Esophagus muscularis mucosa (tissue), 4 donors: ENCODE data around the gene RNF144A. TPM values are rescaled to one million over a fixed set of nuclear protein-coding genes. Genes with fewer than 3 reads are reported as not detected.

Experiments used
- DNase-seq: peaks from one replicate; pipeline ENCODE4 v3.0.0-alpha.2; 2017; ENCODE audit errors: extremely low spot score
- H3K27ac ChIP-seq, 4 donors: fragments of 200-600 bp; sonication (generic); replicated peaks in 1 of 4; 1 replicate in 3 of 4; 2 replicates in 1 of 4; pipeline ENCODE4 v1.5.1; 2016 to 2019; ENCODE audit warnings: mild to moderate bottlenecking in 1 of 4
- H3K27me3 ChIP-seq, 4 donors: fragments of 200-600 bp; sonication (generic); one replicate each; pipeline versions ENCODE4 v1.5.1 to v1.6.0; 2016 to 2019
- H3K36me3 ChIP-seq, 4 donors: fragments of 200-600 bp; sonication (generic); one replicate each; pipeline ENCODE4 v1.5.1; 2016 to 2019
- H3K4me1 ChIP-seq, 4 donors: fragments of 200-600 bp; sonication (generic); one replicate each; pipeline ENCODE4 v1.5.1; 2016 to 2019
- H3K4me3 ChIP-seq, 4 donors: fragments of 200-600 bp; sonication (generic); 1 replicate in 2 of 4; 2 replicates in 2 of 4; pipeline ENCODE4 v1.5.1; 2016 to 2019; ENCODE audit warnings: mild to moderate bottlenecking in 4 of 4, moderate library complexity in 1 of 4
- H3K9me3 ChIP-seq, 4 donors: fragments of 200-600 bp; sonication (generic); 1 replicate in 3 of 4; 2 replicates in 1 of 4; pipeline ENCODE4 v1.5.1; 2016 to 2019
- EP300 ChIP-seq: sonication (generic); formaldehyde crosslinking; IDR thresholded peaks from one replicate; pipeline ENCODE4 v1.6.1; 2017; ENCODE audit warnings: antibody characterized with exemption
- POLR2A ChIP-seq: fragments of 450-650 bp; IDR thresholded peaks from one replicate; pipeline ENCODE4 v1.6.1; 2017; ENCODE audit warnings: antibody characterized with exemption, moderate library complexity, mild to moderate bottlenecking, low read depth
- POLR2AphosphoS5 ChIP-seq, 2 donors: sonication (generic); formaldehyde crosslinking; IDR thresholded peaks; one replicate each; pipeline ENCODE4 v1.6.1; 2017; ENCODE audit warnings: antibody characterized with exemption in 2 of 2
- WGBS: methylation state at CpG from one replicate; pipeline ENCODE4 v1.1.5; 2018; 5-methylcytosine and 5-hydroxymethylcytosine counted together
- intact Hi-C: fragments of 100-400 bp; cut with DNase I; formaldehyde crosslinking; loops from one replicate; pipeline ENCODE4 v1.15.1; 2023
- total RNA-seq, 4 donors: library from RNA; depleted of rRNA; stranded (reverse); fragments of >200 nt; gene quantifications; one replicate each; pipeline versions ENCODE4 v1.1.0 to v1.2.1, GENCODE V29; 2016
- TF ChIP-seq, protein P1 (sequence below), 3 experiments: fragments of 200-600 bp in 2 of 3; fragments of 450-650 bp in 1 of 3; sonication (generic) in 2 of 3; IDR thresholded peaks; one replicate each; pipeline ENCODE4 v1.5.1; 2017 to 2019; ENCODE audit warnings: antibody characterized with exemption in 3 of 3, mild to moderate bottlenecking in 2 of 3, moderate library complexity in 1 of 3

RNF144A gene
- total RNA-seq, 4 donors from 2014 or later, result 5.4 to 10.8 (median 8.8) TPM

DNA sequence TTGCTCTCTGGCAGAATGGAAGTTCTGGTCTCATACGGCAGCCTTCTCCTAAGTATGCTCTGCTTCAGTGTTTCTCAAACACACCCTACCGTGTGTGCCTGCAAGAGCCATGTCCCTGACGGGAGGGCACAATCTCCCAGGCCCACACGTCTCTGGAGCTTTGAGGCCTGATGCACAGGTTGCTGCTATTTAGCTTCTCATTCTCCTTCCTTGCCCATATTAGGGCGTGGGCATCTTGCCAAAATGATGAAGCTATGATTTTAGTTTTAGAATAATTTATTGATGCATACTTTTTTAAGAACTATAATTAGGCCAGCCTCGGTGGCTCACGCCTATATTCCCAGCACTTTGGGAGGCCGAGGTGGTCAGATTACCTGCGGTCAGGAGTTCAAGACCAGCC, 107.9 kb downstream of the RNF144A start:
- peaks cover 0 to 39% (median 19%) of the 10 kb centered on the region in 4 donors for H3K36me3 ChIP-seq
- no peak for DNase-seq
- H3K27ac ChIP-seq, result no peak overlapping the region
- TF ChIP-seq POLR2AphosphoS5 (IDR thresholded peaks at IDR 0.05) (no peak), POLR2A (no peak), EP300 (no peak)
- TF ChIP-seq, protein P1, sequence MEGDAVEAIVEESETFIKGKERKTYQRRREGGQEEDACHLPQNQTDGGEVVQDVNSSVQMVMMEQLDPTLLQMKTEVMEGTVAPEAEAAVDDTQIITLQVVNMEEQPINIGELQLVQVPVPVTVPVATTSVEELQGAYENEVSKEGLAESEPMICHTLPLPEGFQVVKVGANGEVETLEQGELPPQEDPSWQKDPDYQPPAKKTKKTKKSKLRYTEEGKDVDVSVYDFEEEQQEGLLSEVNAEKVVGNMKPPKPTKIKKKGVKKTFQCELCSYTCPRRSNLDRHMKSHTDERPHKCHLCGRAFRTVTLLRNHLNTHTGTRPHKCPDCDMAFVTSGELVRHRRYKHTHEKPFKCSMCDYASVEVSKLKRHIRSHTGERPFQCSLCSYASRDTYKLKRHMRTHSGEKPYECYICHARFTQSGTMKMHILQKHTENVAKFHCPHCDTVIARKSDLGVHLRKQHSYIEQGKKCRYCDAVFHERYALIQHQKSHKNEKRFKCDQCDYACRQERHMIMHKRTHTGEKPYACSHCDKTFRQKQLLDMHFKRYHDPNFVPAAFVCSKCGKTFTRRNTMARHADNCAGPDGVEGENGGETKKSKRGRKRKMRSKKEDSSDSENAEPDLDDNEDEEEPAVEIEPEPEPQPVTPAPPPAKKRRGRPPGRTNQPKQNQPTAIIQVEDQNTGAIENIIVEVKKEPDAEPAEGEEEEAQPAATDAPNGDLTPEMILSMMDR (IDR thresholded peaks at IDR 0.05), result no peak
- H3K27me3 ChIP-seq, result no peaks in the 10 kb centered on the region
- peaks cover 13 to 56% (median 40%) of the 10 kb centered on the region in 4 donors for H3K4me1 ChIP-seq
- no peaks in the 10 kb centered on the region for H3K9me3 ChIP-seq
- 90% methylated on average over 9 of the region's 9 CpGs for WGBS
- no peak overlapping the region for H3K4me3 ChIP-seq
- intact Hi-C loops, result no loop called here

DNA sequence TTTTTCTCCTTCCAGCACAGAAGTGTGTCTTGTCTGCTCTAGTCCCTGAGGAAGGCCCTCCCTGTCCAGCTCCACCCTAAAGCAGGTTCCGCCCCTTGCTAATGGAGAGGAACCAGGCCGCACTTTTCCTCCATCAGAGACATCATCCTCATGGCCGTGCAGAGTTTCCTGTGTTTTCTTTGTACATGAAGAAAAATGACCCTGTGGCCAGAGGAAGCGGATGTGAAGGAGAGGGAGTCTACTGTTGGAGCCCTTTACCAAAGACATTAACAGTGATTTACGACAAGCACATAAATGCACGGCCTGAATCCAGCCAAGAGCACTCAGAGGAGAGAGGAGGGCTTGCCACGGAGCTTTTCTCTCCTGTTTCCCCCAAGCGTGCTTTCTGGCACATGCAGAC, 109.5 kb downstream of the RNF144A start:
- intact Hi-C loops, result no loop called here
- Histone ChIP-seq H3K27ac (peak overlapping the region in 3 of 4 donors; percentile 17 to 47 (median 43)), H3K36me3 (peaks cover 0 to 39% (median 16%) of the 10 kb centered on the region in 4 donors), H3K9me3 (no peaks in the 10 kb centered on the region), H3K4me3 (no peak overlapping the region), H3K4me1 (peaks cover 13 to 56% (median 40%) of the 10 kb centered on the region in 4 donors), H3K27me3 (no peaks in the 10 kb centered on the region)
- 61% methylated on average over 8 of the region's 8 CpGs for WGBS
- TF ChIP-seq, protein P1 (IDR thresholded peaks at IDR 0.05), result no peak
- TF ChIP-seq EP300 (no peak), POLR2A (no peak), POLR2AphosphoS5 (IDR thresholded peaks at IDR 0.05) (no peak)
- no peak for DNase-seq

DNA sequence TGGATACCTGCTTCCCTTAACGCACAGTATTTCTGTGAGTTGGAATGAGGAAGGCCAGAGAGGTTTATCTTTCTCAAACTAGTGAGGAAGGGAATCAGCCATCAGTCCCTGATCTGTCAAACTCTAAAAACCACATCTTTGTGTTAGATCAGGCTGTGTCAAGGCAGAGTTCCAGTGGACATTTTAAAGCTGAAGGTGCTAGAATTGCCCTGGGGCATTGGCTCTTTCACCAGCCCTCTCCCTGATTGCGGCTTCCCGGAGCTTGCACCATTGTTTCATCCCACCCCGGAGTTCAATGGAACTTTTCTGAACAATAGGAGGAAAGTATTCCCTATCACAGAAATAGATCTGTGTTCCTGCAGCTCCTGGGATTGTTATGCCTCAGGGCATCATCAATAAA, 110.2 kb downstream of the RNF144A start:
- Histone ChIP-seq H3K27ac (peak overlapping the region in 3 of 4 donors; percentile 17 to 47 (median 43)), H3K27me3 (no peaks in the 10 kb centered on the region), H3K4me3 (no peak overlapping the region), H3K4me1 (peaks cover 13 to 55% (median 40%) of the 10 kb centered on the region in 4 donors), H3K36me3 (peaks cover 0 to 46% (median 20%) of the 10 kb centered on the region in 4 donors), H3K9me3 (no peaks in the 10 kb centered on the region)
- DNase-seq, result no peak
- 52% methylated on average over 4 of the region's 4 CpGs for WGBS
- TF ChIP-seq, protein P1 (IDR thresholded peaks at IDR 0.05), result no peak
- TF ChIP-seq POLR2AphosphoS5 (IDR thresholded peaks at IDR 0.05) (no peak), EP300 (no peak), POLR2A (no peak)
- intact Hi-C loops, result no loop called here

DNA sequence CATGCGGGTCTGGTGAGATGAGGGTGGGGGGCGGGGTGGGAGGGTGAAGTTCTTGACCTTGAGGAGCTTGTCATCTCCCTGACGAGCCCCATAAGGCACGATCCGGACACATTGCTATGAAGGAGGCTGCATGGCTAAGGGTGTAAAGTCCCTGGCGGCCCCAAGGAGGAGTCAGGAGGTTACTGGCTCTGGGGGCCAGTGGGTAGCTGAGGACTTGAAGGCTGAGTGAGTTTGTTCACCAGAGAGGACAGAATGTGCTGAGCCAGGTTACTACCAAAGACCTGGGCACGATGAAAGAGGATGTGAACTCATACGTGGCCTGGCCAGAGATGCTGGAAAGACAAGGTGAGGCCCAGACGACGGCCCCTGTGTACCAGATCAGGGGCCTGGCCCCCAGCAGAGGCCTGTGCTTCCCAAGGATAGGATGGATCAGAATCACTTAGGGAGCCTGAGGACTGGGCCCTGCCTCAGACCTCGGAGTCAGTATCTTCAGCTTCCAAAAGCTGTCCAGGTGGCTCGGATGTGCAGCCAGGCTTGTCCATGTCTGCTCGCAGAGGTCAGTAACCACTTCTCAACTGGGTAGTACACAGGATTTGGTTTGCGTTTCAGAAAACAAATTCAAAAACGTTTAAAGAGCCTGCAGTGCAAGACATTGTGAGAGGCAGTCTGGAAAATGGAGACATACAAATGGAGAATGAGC, 110.9 kb downstream of the RNF144A start:
- H3K4me1 ChIP-seq, result peaks cover 13 to 48% (median 35%) of the 10 kb centered on the region in 4 donors
- no peak overlapping the region for H3K4me3 ChIP-seq
- H3K27ac ChIP-seq, result peak overlapping the region in 1 of 4 donors; percentile 23
- DNase-seq, result no peak
- 82% methylated on average over 15 of the region's 15 CpGs for WGBS
- H3K27me3 ChIP-seq, result no peaks in the 10 kb centered on the region
- H3K9me3 ChIP-seq, result no peaks in the 10 kb centered on the region
- intact Hi-C loops, result no loop called here
- no peak for TF ChIP-seq POLR2AphosphoS5 (IDR thresholded peaks at IDR 0.05)
- TF ChIP-seq POLR2A, result no peak
- TF ChIP-seq, protein P1 (IDR thresholded peaks at IDR 0.05), result no peak
- no peak for TF ChIP-seq EP300
- peaks cover 3 to 53% (median 27%) of the 10 kb centered on the region in 4 donors for H3K36me3 ChIP-seq
